Left ventricle myocardium inferior (tissue), 1 donor: Measurements from ENCODE around the gene IL4. TPM values are rescaled to one million over a fixed set of nuclear protein-coding genes. Genes with fewer than 3 reads are reported as not detected.

ENCODE experiments used
- DNase-seq: peaks from one replicate; pipeline ENCODE4 v3.0.0-alpha.2; 2020
- H3K27ac ChIP-seq: fragments of 200-600 bp; replicated peaks from 2 replicates; pipeline ENCODE4 v1.8.0; 2021
- H3K27me3 ChIP-seq: fragments of 200-600 bp; 2 replicates; pipeline ENCODE4 v1.8.0; 2021; ENCODE audit warnings: low read depth
- H3K36me3 ChIP-seq: fragments of 200-600 bp; 2 replicates; pipeline ENCODE4 v1.8.0; 2021
- H3K4me1 ChIP-seq: fragments of 200-600 bp; 2 replicates; pipeline ENCODE4 v1.8.0; 2021
- H3K4me3 ChIP-seq: fragments of 200-600 bp; 2 replicates; pipeline ENCODE4 v1.8.0; 2021; ENCODE audit warnings: mild to moderate bottlenecking, moderate library complexity
- H3K9me3 ChIP-seq: fragments of 200-600 bp; replicated peaks from 2 replicates; pipeline ENCODE4 v1.8.0; 2021
- intact Hi-C: fragments of 100-400 bp; cut with micrococcal nuclease; formaldehyde crosslinking; loops from one replicate; pipeline ENCODE4 v1.11.0; 2022
- total RNA-seq: library from RNA; stranded (reverse); fragmentation: NEBNext Ultra II Directional; extraction: Animal tissue kit (Norgen Biotek cat#: 25700); gene quantifications from one replicate; pipeline ENCODE4 v1.2.1, GENCODE V29; 2021
- TF ChIP-seq, protein P1 (sequence below): fragments of 200-600 bp; IDR thresholded peaks from 2 replicates; pipeline ENCODE4 v1.8.0; 2021; ENCODE audit warnings: antibody characterized with exemption, mild to moderate bottlenecking, borderline replicate concordance
- donor health status: DM: no; HTN: yes; CAD: no; lungs with severe emphysema.

IL4 gene
- total RNA-seq, 1 donor from 2014 or later = not detected

DNA sequence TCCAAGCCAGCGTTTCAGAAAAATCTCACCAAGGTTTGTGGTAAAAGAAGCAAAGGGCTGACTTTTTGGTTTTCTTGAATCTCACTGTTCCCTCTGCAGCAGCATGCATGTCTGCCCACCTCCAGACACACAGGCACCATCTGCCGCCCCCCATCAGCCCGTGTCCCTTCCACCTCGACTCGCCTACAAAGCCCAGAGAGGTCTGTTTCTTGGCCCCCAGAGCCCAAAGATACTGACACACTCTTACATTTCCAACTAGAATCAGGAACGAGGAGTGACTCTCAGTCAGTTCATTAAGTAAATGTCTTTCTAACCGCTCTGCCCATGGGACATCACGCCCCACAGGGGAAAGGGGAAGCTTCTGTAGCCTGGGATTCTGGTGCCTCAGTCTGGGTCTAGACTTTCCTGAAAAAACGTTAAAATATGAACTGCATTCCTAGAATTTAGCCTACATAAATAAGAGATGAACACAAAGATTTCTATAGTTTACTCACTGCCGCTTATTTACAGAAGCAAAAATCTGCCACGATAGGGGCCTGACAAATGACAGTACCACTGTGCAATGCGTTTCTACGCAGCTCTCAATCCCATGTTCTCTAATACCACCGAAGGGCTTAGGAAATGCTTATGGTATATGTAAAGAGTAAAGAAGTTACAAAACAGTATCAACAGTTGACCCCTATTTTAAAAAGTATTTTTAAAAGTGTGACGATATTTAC is 4.1 kb downstream of the IL4 start:
- DNase-seq = no peak
- Histone ChIP-seq H3K9me3 (no peaks in the 10 kb centered on the region), H3K4me3 (no peak overlapping the region), H3K36me3 (no peaks in the 10 kb centered on the region), H3K27me3 (no peaks in the 10 kb centered on the region), H3K27ac (no peak overlapping the region), H3K4me1 (no peaks in the 10 kb centered on the region)
- TF ChIP-seq, protein P1, sequence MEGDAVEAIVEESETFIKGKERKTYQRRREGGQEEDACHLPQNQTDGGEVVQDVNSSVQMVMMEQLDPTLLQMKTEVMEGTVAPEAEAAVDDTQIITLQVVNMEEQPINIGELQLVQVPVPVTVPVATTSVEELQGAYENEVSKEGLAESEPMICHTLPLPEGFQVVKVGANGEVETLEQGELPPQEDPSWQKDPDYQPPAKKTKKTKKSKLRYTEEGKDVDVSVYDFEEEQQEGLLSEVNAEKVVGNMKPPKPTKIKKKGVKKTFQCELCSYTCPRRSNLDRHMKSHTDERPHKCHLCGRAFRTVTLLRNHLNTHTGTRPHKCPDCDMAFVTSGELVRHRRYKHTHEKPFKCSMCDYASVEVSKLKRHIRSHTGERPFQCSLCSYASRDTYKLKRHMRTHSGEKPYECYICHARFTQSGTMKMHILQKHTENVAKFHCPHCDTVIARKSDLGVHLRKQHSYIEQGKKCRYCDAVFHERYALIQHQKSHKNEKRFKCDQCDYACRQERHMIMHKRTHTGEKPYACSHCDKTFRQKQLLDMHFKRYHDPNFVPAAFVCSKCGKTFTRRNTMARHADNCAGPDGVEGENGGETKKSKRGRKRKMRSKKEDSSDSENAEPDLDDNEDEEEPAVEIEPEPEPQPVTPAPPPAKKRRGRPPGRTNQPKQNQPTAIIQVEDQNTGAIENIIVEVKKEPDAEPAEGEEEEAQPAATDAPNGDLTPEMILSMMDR = no peak
- intact Hi-C loops = no loop called here

DNA sequence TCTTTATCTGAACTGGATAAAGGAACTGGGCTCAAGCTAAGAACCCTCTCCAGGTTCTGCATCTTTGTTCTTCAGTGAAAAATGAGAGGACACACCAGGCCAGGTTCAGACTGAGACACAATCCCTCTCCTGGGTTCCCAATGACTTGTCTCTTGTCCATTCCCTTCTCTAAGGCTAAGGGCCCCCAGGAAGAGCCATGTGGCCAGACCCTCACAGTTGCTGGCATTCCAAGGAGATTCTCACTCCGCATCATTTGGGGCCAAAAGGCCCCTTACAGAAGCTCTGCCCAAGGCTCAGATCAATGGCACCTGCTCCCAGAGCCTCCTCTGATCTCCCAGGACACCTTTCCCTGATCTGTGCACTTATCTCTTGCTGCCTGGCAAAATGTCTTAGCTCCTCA is 4.9 kb downstream of the IL4 start:
- H3K27me3 ChIP-seq = no peaks in the 10 kb centered on the region
- intact Hi-C loops = no loop called here
- no peaks in the 10 kb centered on the region for H3K36me3 ChIP-seq
- H3K9me3 ChIP-seq = no peaks in the 10 kb centered on the region
- H3K4me1 ChIP-seq = no peaks in the 10 kb centered on the region
- DNase-seq = no peak
- H3K27ac ChIP-seq = no peak overlapping the region
- no peak overlapping the region for H3K4me3 ChIP-seq
- TF ChIP-seq, protein P1 = no peak

DNA sequence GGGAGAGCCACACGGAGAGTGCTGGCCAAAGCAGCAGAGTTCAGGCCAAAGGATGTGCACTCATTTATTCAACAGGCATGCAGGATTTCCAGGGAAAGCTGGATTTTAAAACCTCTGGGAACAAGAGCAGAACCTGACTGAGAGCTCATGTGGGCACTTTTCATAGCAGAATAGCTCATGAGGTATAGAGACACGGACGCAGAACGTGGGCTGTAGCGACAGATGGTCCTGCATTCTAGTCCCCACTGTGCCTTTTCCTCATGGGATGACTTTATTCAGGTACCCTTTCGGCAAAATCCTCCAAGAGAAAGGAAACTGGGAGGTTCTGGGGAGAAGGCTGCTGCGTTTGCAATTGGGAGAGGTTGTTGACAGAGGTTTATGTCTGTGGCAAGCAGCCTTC is 5.4 kb downstream of the IL4 start:
- intact Hi-C loops = no loop called here
- Histone ChIP-seq H3K9me3 (no peaks in the 10 kb centered on the region), H3K27ac (no peak overlapping the region), H3K4me1 (no peaks in the 10 kb centered on the region), H3K36me3 (no peaks in the 10 kb centered on the region), H3K4me3 (no peak overlapping the region), H3K27me3 (no peaks in the 10 kb centered on the region)
- TF ChIP-seq, protein P1 = no peak
- no peak for DNase-seq

DNA sequence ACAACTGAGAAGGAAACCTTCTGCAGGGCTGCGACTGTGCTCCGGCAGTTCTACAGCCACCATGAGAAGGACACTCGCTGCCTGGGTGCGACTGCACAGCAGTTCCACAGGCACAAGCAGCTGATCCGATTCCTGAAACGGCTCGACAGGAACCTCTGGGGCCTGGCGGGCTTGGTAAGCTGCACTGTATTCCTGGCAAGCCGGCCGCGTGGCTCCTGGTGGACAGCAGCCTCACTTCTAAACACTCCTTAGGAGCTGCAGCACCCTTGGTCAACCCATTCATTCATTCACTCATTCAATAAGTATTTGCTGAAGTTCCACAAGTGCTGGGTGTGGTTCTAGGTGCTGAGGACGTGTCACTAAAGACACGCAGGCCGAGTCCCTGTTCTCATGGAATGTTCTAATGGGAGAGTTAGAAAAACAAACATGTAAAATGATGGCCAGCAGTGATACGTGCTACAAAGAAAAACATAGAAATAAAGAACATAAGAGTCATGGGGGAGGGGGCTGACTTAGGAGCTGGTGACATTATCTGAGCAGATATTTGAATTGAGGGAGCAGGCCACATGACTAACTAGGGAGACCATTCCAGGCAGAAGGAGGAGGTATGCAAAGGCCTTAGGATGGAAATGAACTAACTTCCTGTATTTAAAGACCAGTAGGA is 6.1 kb downstream of the IL4 start:
- DNase-seq = no peak
- Histone ChIP-seq H3K27ac (no peak overlapping the region), H3K9me3 (no peaks in the 10 kb centered on the region), H3K27me3 (no peaks in the 10 kb centered on the region), H3K4me3 (no peak overlapping the region), H3K36me3 (no peaks in the 10 kb centered on the region), H3K4me1 (no peaks in the 10 kb centered on the region)
- intact Hi-C loops = no loop called here
- TF ChIP-seq, protein P1 = no peak

DNA sequence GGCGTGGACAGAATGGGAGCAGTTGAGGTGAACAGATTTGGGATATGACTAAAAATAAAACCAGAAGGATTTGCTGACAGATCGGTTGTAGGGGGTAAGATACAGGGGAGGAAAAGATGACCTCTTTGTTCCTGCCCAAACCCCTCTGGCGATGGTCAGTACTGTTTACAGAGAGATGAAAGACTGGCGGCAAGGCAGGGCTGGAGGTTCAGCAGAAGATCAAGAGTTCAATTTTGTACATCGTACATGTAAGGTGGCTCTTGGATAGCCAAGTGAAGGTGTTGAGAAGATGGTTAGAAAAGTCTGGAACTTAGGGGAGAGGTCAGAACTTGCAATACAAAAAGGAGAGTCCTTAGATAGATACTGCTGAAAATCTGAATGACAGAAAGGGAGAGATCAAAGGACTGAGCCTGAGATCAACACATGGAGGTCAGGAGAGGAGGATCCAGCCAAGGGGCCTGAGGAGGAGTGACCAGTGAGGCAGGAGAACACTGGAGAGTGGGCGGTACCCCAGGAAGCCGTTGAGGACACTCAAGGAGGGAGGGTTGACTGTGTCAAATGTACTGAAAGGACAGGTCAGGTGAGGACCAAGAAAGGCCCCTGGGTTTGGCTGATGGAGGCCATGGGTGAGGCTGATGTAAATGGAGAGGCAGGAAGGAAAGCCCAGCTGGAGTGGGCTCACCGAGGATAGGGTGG is 7.1 kb downstream of the IL4 start:
- Histone ChIP-seq H3K4me3 (no peak overlapping the region), H3K27me3 (no peaks in the 10 kb centered on the region), H3K27ac (no peak overlapping the region), H3K9me3 (no peaks in the 10 kb centered on the region), H3K36me3 (no peaks in the 10 kb centered on the region), H3K4me1 (no peaks in the 10 kb centered on the region)
- intact Hi-C loops = no loop called here
- TF ChIP-seq, protein P1 = no peak
- DNase-seq = no peak
